ENCODE data around the gene UNC5CL. TPM values are rescaled to one million over a fixed set of nuclear protein-coding genes. Genes with fewer than 3 reads are reported as not detected.

The UNC5CL gene
- total RNA-seq, 1 donor: not detected

GRCh38 chr6:41075651-41076626, 36.9 kb upstream of the UNC5CL start:
- Histone ChIP-seq H3K4me1 (ENCODE audit: insufficient read depth, low read length) (peaks cover 20% of the 10 kb centered on the region), H3K79me2 (ENCODE audit: insufficient read depth, low read length) (peaks cover 72% of the 10 kb centered on the region), H3K4me3 (ENCODE audit: insufficient read depth, low read length) (no peak overlapping the region), H4K20me1 (ENCODE audit: insufficient read depth, low read length) (peaks cover 7% of the 10 kb centered on the region), H3K9me3 (ENCODE audit: low read depth, low read length) (no peaks in the 10 kb centered on the region), H3K36me3 (ENCODE audit: insufficient read depth, low read length) (peaks cover 12% of the 10 kb centered on the region), H2AFZ (ENCODE audit: low read length) (no peak overlapping the region), H3K27me3 (ENCODE audit: insufficient read depth, low read length) (no peaks in the 10 kb centered on the region), H3K4me2 (ENCODE audit: insufficient read depth, low read length) (no peak overlapping the region), H3K27ac (ENCODE audit: low read depth, low read length) (peak overlapping the region; percentile 92)
- no peak for DNase-seq (ENCODE audit: insufficient read length, low spot score, missing footprints)
- no peak for TF ChIP-seq CTCF (IDR thresholded peaks at IDR 0.05; ENCODE audit: extremely low read depth, low read depth, low read length)

- Histone ChIP-seq H3K4me3 (ENCODE audit: insufficient read depth, low read length) (peak overlapping the region; percentile 87), H3K79me2 (ENCODE audit: insufficient read depth, low read length) (peaks cover 62% of the 10 kb centered on the region), H3K27ac (ENCODE audit: low read depth, low read length) (peak overlapping the region; percentile 92), H3K36me3 (ENCODE audit: insufficient read depth, low read length) (peaks cover 1% of the 10 kb centered on the region), H3K4me1 (ENCODE audit: insufficient read depth, low read length) (peaks cover 21% of the 10 kb centered on the region), H3K9me3 (ENCODE audit: low read depth, low read length) (no peaks in the 10 kb centered on the region), H3K4me2 (ENCODE audit: insufficient read depth, low read length) (peak overlapping the region; percentile 100), H4K20me1 (ENCODE audit: insufficient read depth, low read length) (peaks cover 7% of the 10 kb centered on the region), H2AFZ (ENCODE audit: low read length) (peak overlapping the region; percentile 83), H3K27me3 (ENCODE audit: insufficient read depth, low read length) (no peaks in the 10 kb centered on the region)
- no peak for DNase-seq (ENCODE audit: insufficient read length, low spot score, missing footprints)
- no peak for TF ChIP-seq CTCF (IDR thresholded peaks at IDR 0.05; ENCODE audit: extremely low read depth, low read depth, low read length)
Observed at GRCh38 chr6:41074692-41075436, 35.8 kb upstream of the UNC5CL start.

- Histone ChIP-seq H3K4me1 (ENCODE audit: insufficient read depth, low read length) (peaks cover 21% of the 10 kb centered on the region), H3K36me3 (ENCODE audit: insufficient read depth, low read length) (no peaks in the 10 kb centered on the region), H3K79me2 (ENCODE audit: insufficient read depth, low read length) (peaks cover 55% of the 10 kb centered on the region), H3K4me3 (ENCODE audit: insufficient read depth, low read length) (peak overlapping the region; percentile 87), H3K27me3 (ENCODE audit: insufficient read depth, low read length) (no peaks in the 10 kb centered on the region), H3K9me3 (ENCODE audit: low read depth, low read length) (no peaks in the 10 kb centered on the region), H4K20me1 (ENCODE audit: insufficient read depth, low read length) (peaks cover 7% of the 10 kb centered on the region), H3K27ac (ENCODE audit: low read depth, low read length) (peak overlapping the region; percentile 92), H3K4me2 (ENCODE audit: insufficient read depth, low read length) (peak overlapping the region; percentile 100), H2AFZ (ENCODE audit: low read length) (peak overlapping the region; percentile 83)
- no peak for TF ChIP-seq CTCF (IDR thresholded peaks at IDR 0.05; ENCODE audit: extremely low read depth, low read depth, low read length)
- peak; percentile 85 for DNase-seq (ENCODE audit: insufficient read length, low spot score, missing footprints)
Observed at GRCh38 chr6:41073968-41074691, 35.1 kb upstream of the UNC5CL start.

Data from osteoblast (primary cell).